Neural progenitor cell (in vitro differentiated cells): Measurements from ENCODE around the gene MROH8. TPM values are rescaled to one million over a fixed set of nuclear protein-coding genes. Genes with fewer than 3 reads are reported as not detected.

ENCODE experiments used
- DNase-seq: peaks from one replicate; pipeline ENCODE4 v3.0.0-alpha.2; 2016; ENCODE audit warnings: low spot score
- H2AFZ ChIP-seq: fragments of 200-600 bp; sonication (generic); replicated peaks from 2 replicates; pipeline ENCODE4 v1.6.1; 2016; ENCODE audit warnings: antibody characterized with exemption
- H3F3A ChIP-seq: fragments of 200-600 bp; sonication (generic); 2 replicates; pipeline ENCODE4 v1.6.1; 2016; ENCODE audit warnings: antibody characterized with exemption, low read depth
- H3K27ac ChIP-seq: fragments of 200-600 bp; sonication (generic); 2 replicates; pipeline ENCODE4 v1.5.1; 2016; ENCODE audit warnings: mild to moderate bottlenecking
- H3K27me3 ChIP-seq: fragments of 200-600 bp; sonication (generic); 2 replicates; pipeline ENCODE4 v1.6.1; 2016; ENCODE audit warnings: mild to moderate bottlenecking, moderate library complexity
- H3K36me3 ChIP-seq: fragments of 200-600 bp; sonication (generic); 2 replicates; pipeline ENCODE4 v1.5.1; 2016
- H3K4me1 ChIP-seq: fragments of 200-600 bp; sonication (generic); 2 replicates; pipeline ENCODE4 v1.6.1; 2016; ENCODE audit warnings: mixed run types
- H3K4me2 ChIP-seq: fragments of 200-600 bp; sonication (generic); 2 replicates; pipeline ENCODE4 v1.6.1; 2016
- H3K4me3 ChIP-seq: fragments of 200-600 bp; sonication (generic); 2 replicates; pipeline ENCODE4 v1.5.1; 2016
- H3K79me2 ChIP-seq: fragments of 200-600 bp; sonication (generic); 2 replicates; pipeline ENCODE4 v1.6.1; 2016; ENCODE audit warnings: low read depth
- H3K9ac ChIP-seq: fragments of 200-600 bp; sonication (generic); 2 replicates; pipeline ENCODE4 v1.6.1; 2016
- H3K9me3 ChIP-seq: fragments of 200-600 bp; sonication (generic); 2 replicates; pipeline ENCODE4 v1.5.1; 2016; ENCODE audit warnings: low read depth
- H4K20me1 ChIP-seq: fragments of 200-600 bp; sonication (generic); 2 replicates; pipeline ENCODE4 v1.6.1; 2016; ENCODE audit warnings: low read depth
- H3K27ac Mint-ChIP-seq: 3 replicates; pipeline ENCODE4 v1.8.0; 2021; ENCODE audit warnings: mixed read lengths
- H3K27me3 Mint-ChIP-seq: 2 replicates; pipeline ENCODE4 v1.8.0; 2022; ENCODE audit warnings: low read depth, mild to moderate bottlenecking, inconsistent platforms, moderate library complexity, mixed read lengths; ENCODE audit not compliant: insufficient read depth
- H3K36me3 Mint-ChIP-seq: 3 replicates; pipeline ENCODE4 v1.8.0; 2021; ENCODE audit warnings: mixed read lengths
- H3K4me1 Mint-ChIP-seq: 3 replicates; pipeline ENCODE4 v1.8.0; 2021; ENCODE audit warnings: mixed read lengths
- H3K4me3 Mint-ChIP-seq: 3 replicates; pipeline ENCODE4 v1.8.0; 2021; ENCODE audit warnings: mild to moderate bottlenecking, moderate library complexity, mixed read lengths
- H3K9me3 Mint-ChIP-seq: 3 replicates; pipeline ENCODE4 v1.8.0; 2020; ENCODE audit warnings: mixed read lengths
- EZH2 ChIP-seq: fragments of 200-600 bp; sonication (generic); IDR thresholded peaks from 2 replicates; pipeline ENCODE4 v1.6.1; 2017; ENCODE audit warnings: antibody characterized with exemption, mild to moderate bottlenecking, moderate library complexity
- EZH2phosphoT487 ChIP-seq: fragments of 200-600 bp; sonication (generic); IDR thresholded peaks from 2 replicates; pipeline ENCODE4 v1.6.1; 2017; ENCODE audit warnings: antibody characterized with exemption
- total RNA-seq: library from RNA; depleted of rRNA; stranded (reverse); fragments of >200 nt; gene quantifications from 2 replicates; pipeline ENCODE4 v1.2.3, GENCODE V29; 2015; ENCODE audit warnings: low replicate concordance
- TF ChIP-seq, protein P1 (sequence below): fragments of 200-600 bp; sonication (generic); IDR thresholded peaks from 2 replicates; pipeline ENCODE4 v1.5.1; 2017; ENCODE audit warnings: antibody characterized with exemption, mild to moderate bottlenecking

Gene MROH8
- total RNA-seq, 1 donor from 2014 or later, result 3.5 TPM

DNA sequence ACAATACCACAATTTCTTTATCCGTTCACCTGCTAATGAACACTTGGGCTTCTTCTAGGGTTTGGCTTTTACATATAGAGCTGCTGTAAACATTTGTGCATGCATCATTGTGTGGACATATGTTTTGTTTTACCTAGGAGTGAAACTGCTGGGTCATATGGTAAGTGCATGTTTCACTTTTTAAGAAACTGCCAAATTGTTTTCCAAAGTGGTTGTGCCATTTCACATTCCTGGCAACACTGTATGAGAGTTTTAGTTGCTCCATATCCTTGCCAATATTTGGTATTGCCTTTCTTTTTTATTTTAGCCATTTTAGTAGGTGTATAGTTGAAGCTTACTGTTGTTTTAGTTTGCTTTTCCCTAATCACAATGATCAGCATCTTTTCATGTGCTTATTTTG is 14.3 kb downstream of the MROH8 start:
- Mint-ChIP-seq H3K27me3 (peaks cover 9% of the 10 kb centered on the region), H3K9me3 (no peaks in the 10 kb centered on the region), H3K4me3 (no peak overlapping the region), H3K36me3 (no peaks in the 10 kb centered on the region), H3K4me1 (peaks cover 8% of the 10 kb centered on the region), H3K27ac (no peak overlapping the region)
- no peak overlapping the region for H3K27ac ChIP-seq
- H3K79me2 ChIP-seq, result no peaks in the 10 kb centered on the region
- H4K20me1 ChIP-seq, result no peaks in the 10 kb centered on the region
- H3K9ac ChIP-seq, result no peak overlapping the region
- H3K9me3 ChIP-seq, result no peaks in the 10 kb centered on the region
- TF ChIP-seq, protein P1, sequence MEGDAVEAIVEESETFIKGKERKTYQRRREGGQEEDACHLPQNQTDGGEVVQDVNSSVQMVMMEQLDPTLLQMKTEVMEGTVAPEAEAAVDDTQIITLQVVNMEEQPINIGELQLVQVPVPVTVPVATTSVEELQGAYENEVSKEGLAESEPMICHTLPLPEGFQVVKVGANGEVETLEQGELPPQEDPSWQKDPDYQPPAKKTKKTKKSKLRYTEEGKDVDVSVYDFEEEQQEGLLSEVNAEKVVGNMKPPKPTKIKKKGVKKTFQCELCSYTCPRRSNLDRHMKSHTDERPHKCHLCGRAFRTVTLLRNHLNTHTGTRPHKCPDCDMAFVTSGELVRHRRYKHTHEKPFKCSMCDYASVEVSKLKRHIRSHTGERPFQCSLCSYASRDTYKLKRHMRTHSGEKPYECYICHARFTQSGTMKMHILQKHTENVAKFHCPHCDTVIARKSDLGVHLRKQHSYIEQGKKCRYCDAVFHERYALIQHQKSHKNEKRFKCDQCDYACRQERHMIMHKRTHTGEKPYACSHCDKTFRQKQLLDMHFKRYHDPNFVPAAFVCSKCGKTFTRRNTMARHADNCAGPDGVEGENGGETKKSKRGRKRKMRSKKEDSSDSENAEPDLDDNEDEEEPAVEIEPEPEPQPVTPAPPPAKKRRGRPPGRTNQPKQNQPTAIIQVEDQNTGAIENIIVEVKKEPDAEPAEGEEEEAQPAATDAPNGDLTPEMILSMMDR, result no peak
- TF ChIP-seq EZH2phosphoT487 (no peak), EZH2 (no peak)
- no peaks in the 10 kb centered on the region for H3K36me3 ChIP-seq
- DNase-seq, result no peak
- H3K27me3 ChIP-seq, result no peaks in the 10 kb centered on the region
- no peak overlapping the region for H3K4me2 ChIP-seq
- no peak overlapping the region for H2AFZ ChIP-seq
- peaks cover 5% of the 10 kb centered on the region for H3F3A ChIP-seq
- H3K4me3 ChIP-seq, result no peak overlapping the region
- no peaks in the 10 kb centered on the region for H3K4me1 ChIP-seq

DNA sequence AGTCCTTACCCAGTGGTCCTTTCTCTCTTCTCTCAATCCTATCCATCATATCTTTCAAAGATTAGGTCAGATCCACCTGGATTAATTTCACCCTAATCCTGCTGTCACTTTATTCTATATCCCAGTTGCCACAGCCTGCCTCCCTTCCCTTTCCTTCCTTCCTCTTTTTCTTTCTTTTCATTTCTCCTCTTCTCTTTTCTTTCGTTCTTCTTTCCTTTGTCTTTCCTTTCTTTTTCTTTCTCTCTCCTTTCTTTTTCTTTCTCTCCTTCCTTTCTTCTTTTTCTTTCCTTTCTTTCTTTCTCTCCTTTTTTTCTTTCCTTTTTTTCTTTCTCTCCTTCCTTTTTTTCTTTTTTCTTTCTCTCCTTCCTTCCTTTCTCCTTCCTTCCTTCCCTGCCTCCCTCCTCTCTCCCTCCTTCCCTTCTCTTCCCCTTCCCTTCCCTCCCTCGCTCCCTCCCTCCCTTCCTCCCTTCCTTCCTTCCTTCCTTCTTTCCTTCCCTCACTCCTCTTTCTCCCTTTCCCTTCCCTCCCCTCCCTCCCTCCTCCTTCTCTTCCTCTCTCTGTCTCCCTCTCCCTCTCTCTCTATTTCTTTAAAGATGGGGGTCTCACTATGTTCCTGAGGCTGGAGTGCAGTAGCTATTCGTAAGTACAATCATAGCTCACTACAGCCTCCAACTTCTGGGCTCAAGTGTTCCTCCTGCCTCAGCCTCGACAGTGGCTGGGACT is 15.4 kb downstream of the MROH8 start:
- Histone ChIP-seq H3K79me2 (no peaks in the 10 kb centered on the region), H3K36me3 (no peaks in the 10 kb centered on the region), H3K4me3 (no peak overlapping the region), H3K27ac (no peak overlapping the region), H3K9ac (no peak overlapping the region), H3K4me1 (no peaks in the 10 kb centered on the region), H3F3A (peaks cover 5% of the 10 kb centered on the region), H2AFZ (no peak overlapping the region), H4K20me1 (no peaks in the 10 kb centered on the region), H3K27me3 (no peaks in the 10 kb centered on the region), H3K9me3 (no peaks in the 10 kb centered on the region), H3K4me2 (no peak overlapping the region)
- Mint-ChIP-seq H3K9me3 (no peaks in the 10 kb centered on the region), H3K27me3 (peaks cover 9% of the 10 kb centered on the region), H3K4me1 (peaks cover 8% of the 10 kb centered on the region), H3K27ac (no peak overlapping the region), H3K36me3 (no peaks in the 10 kb centered on the region), H3K4me3 (no peak overlapping the region)
- no peak for TF ChIP-seq EZH2phosphoT487
- TF ChIP-seq, protein P1, result no peak
- TF ChIP-seq EZH2, result no peak
- no peak for DNase-seq

DNA sequence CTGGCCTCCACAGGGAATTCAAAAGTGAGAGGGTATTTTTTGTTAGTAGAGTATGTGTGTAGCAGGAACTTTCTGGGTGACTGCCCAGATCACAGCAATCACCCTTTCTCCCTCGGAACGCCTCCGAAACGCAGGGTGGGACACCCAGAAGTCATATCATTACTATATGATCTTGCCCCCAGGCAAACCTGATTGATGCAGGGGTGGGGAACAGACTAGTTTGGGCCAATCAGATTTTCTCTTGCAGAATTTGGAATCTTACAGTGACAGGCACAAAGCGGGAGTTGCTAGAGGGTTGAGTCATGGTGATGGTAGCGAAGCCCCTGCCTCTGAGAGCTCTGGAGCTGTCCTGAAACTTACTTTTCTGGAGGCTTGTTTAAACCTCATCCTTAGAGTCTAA is 16.7 kb downstream of the MROH8 start:
- Histone ChIP-seq H3K27ac (no peak overlapping the region), H3F3A (peaks cover 5% of the 10 kb centered on the region), H3K79me2 (no peaks in the 10 kb centered on the region), H3K9me3 (no peaks in the 10 kb centered on the region), H4K20me1 (no peaks in the 10 kb centered on the region), H3K4me1 (no peaks in the 10 kb centered on the region), H3K9ac (no peak overlapping the region), H2AFZ (no peak overlapping the region), H3K36me3 (no peaks in the 10 kb centered on the region), H3K27me3 (no peaks in the 10 kb centered on the region), H3K4me2 (no peak overlapping the region), H3K4me3 (no peak overlapping the region)
- Mint-ChIP-seq H3K4me1 (peaks cover 8% of the 10 kb centered on the region), H3K27me3 (peaks cover 9% of the 10 kb centered on the region), H3K9me3 (no peaks in the 10 kb centered on the region), H3K4me3 (no peak overlapping the region), H3K27ac (peak overlapping the region; percentile 24), H3K36me3 (no peaks in the 10 kb centered on the region)
- TF ChIP-seq EZH2phosphoT487 (no peak), EZH2 (no peak)
- TF ChIP-seq, protein P1, result no peak
- no peak for DNase-seq
